Measurements from ENCODE around the gene POU6F2.

Gene POU6F2

GRCh38 chr7:39221901-39222300 lies 244.2 kb downstream of the POU6F2 start:
- no peak for DNase-seq (ENCODE audit: extremely low spot score, insufficient read length, low read depth)
- FAIRE-seq: no peak

GRCh38 chr7:39228946-39229345 lies 251.2 kb downstream of the POU6F2 start:
- FAIRE-seq (no peak), DNase-seq (ENCODE audit: extremely low spot score, insufficient read length, low read depth) (no peak)

GRCh38 chr7:39233851-39234529 lies 256.3 kb downstream of the POU6F2 start:
- DNase-seq (ENCODE audit: extremely low spot score, insufficient read length, low read depth) (no peak), FAIRE-seq (no peak)

- no peak for DNase-seq (ENCODE audit: extremely low spot score, insufficient read length, low read depth)
- no peak for FAIRE-seq
Measured at GRCh38 chr7:39238234-39238869, 260.6 kb downstream of the POU6F2 start.

GRCh38 chr7:39240864-39241263 lies 263.2 kb downstream of the POU6F2 start:
- DNase-seq (ENCODE audit: extremely low spot score, insufficient read length, low read depth) (no peak), FAIRE-seq (no peak)

GRCh38 chr7:39247576-39247975 lies 269.9 kb downstream of the POU6F2 start:
- DNase-seq (ENCODE audit: extremely low spot score, insufficient read length, low read depth): no peak
- no peak for FAIRE-seq

- FAIRE-seq (no peak), DNase-seq (ENCODE audit: extremely low spot score, insufficient read length, low read depth) (no peak)
Measured at GRCh38 chr7:39248041-39248691, 270.5 kb downstream of the POU6F2 start.

- DNase-seq (ENCODE audit: extremely low spot score, insufficient read length, low read depth): no peak
- no peak for FAIRE-seq
Measured at GRCh38 chr7:39248692-39249090, 271.0 kb downstream of the POU6F2 start.

- DNase-seq (ENCODE audit: extremely low spot score, insufficient read length, low read depth) (no peak), FAIRE-seq (no peak)
Measured at GRCh38 chr7:39249635-39250152, 272.0 kb downstream of the POU6F2 start.

- no peak for DNase-seq (ENCODE audit: extremely low spot score, insufficient read length, low read depth)
- FAIRE-seq: no peak
Measured at GRCh38 chr7:39252916-39253315, 275.2 kb downstream of the POU6F2 start.

- FAIRE-seq: no peak
- DNase-seq (ENCODE audit: extremely low spot score, insufficient read length, low read depth): no peak
Measured at GRCh38 chr7:39259391-39260003, 281.8 kb downstream of the POU6F2 start.

- DNase-seq (ENCODE audit: extremely low spot score, insufficient read length, low read depth) (no peak), FAIRE-seq (peak; percentile 76)
Measured at GRCh38 chr7:39260279-39260844, 282.7 kb downstream of the POU6F2 start.

- FAIRE-seq: no peak
- DNase-seq (ENCODE audit: extremely low spot score, insufficient read length, low read depth): no peak
Measured at GRCh38 chr7:39261771-39262170, 284.1 kb downstream of the POU6F2 start.

- DNase-seq (ENCODE audit: extremely low spot score, insufficient read length, low read depth): no peak
Measured at GRCh38 chr7:39265641-39266591, 288.2 kb downstream of the POU6F2 start.

GRCh38 chr7:39269034-39269433 lies 291.3 kb downstream of the POU6F2 start:
- DNase-seq (ENCODE audit: extremely low spot score, insufficient read length, low read depth) (no peak), FAIRE-seq (no peak)

More at GRCh38 chr7:39265641-39266591, 288.2 kb downstream of the POU6F2 start:
- no peak for FAIRE-seq

GRCh38 chr7:39270018-39270417 lies 292.3 kb downstream of the POU6F2 start:
- DNase-seq (ENCODE audit: extremely low spot score, insufficient read length, low read depth) (no peak), FAIRE-seq (no peak)

- DNase-seq (ENCODE audit: extremely low spot score, insufficient read length, low read depth) (no peak), FAIRE-seq (no peak)
Measured at GRCh38 chr7:39271402-39271801, 293.7 kb downstream of the POU6F2 start.

- DNase-seq (ENCODE audit: extremely low spot score, insufficient read length, low read depth) (no peak), FAIRE-seq (no peak)
Measured at GRCh38 chr7:39272111-39272510, 294.4 kb downstream of the POU6F2 start.

GRCh38 chr7:39272691-39273090 lies 295.0 kb downstream of the POU6F2 start:
- no peak for FAIRE-seq
- no peak for DNase-seq (ENCODE audit: extremely low spot score, insufficient read length, low read depth)

All from GM18507 (cell line).